SH-SY5Y (cell line): ENCODE results near the gene LCE1B.

Experiments
- GATA2 ChIP-seq: IDR thresholded peaks from 2 replicates; pipeline ENCODE4 v1.6.1; 2011; ENCODE audit warnings: mild to moderate bottlenecking, low read depth, low read length
- GATA3 ChIP-seq: IDR thresholded peaks from 2 replicates; pipeline ENCODE4 v1.6.1; 2011; ENCODE audit warnings: low read depth, mild to moderate bottlenecking, low read length, moderate library complexity

LCE1B gene, protein sequence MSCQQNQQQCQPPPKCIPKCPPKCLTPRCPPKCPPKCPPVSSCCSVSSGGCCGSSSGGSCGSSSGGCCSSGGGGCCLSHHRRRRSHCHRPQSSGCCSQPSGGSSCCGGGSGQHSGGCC

DNA sequence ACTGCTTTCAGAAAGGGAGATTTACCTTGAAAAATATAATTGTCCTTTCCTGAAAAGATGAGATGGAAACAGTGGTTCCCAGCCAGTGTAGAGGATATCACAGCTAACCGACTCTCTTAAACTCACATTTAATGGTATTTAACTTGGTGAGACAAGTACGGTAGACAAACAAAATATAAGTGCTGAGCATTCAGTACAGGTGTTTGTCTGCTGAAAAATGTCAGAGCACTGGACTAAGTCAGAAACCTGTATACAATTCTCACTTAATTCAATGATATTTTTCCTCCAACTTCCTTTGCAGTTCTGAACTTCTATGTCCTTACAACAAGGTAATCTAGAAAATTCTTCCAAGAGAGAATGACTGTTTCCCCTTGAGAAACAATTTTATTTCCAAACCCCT is at the start of gene LCE1B:
Gene LCE1B, plus strand, starts transcription at position 301 of the 400 bp plus-strand sequence. CDS start 476 bp downstream, outside the sequence.
- no peak for TF ChIP-seq GATA2
- TF ChIP-seq GATA3, result no peak

DNA sequence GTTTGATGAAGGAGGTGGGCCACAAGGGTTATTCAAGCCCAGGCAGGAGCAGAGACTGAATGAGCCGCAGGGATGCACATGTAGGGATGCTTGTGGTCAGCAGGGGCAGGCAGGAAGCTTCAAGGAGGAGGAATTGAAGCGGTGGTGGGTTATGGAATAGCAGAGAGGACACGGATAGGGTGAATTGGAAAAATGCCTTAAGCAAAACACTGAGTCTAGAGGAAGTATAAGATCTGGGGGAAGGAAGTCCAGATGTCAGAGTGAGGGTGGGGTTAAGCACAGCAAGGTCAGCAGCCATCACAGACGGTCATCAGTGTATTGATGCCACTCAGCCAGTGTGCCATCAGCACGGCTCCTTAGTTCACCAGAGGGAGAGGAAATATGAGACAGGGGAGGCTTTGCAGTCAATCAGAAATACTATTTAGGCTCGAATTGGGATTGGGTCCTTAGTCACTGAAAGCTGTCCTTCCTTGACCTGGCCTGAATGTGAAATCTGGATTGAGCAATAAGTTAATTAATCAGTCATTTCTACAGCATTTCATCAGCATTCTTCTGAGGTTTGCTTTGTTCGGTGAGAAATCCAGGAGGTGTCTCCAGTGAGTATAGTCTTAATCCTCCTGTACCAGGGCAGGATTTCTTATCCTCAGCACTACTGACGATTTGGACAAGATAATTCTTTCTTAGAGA is 42.8 kb upstream of the LCE1B start:
- TF ChIP-seq GATA3 (no peak), GATA2 (no peak)

- TF ChIP-seq GATA2, result no peak
- TF ChIP-seq GATA3, result no peak
Measured at GRCh38 chr1:152770411-152770810, 41.4 kb upstream of the LCE1B start.

DNA sequence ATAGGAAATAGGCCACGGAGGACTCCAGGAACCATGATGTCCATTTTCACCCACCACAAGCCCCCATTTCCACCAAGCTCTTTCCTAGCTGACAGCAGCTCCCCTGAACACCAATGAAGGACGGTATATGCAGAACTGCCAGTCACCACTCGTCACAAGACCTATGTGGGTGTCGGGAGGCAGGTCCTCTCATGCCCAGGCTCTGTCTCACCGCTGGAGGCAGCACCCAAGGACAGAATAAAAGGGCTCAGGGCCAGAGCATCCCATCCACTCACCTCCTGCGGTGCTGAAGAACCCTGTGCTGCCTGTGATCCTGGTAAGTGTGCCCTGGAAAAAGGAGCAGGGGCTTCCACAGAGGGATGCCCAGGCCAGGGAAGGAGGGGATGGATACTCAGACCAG is 36.9 kb upstream of the LCE1B start, which contains the start of gene LCE1F:
Gene LCE1F, plus strand, starts transcription at position 266 of the 400 bp plus-strand sequence. CDS start 1,232 bp downstream, outside the sequence.
- TF ChIP-seq GATA3, result no peak
- no peak for TF ChIP-seq GATA2

DNA sequence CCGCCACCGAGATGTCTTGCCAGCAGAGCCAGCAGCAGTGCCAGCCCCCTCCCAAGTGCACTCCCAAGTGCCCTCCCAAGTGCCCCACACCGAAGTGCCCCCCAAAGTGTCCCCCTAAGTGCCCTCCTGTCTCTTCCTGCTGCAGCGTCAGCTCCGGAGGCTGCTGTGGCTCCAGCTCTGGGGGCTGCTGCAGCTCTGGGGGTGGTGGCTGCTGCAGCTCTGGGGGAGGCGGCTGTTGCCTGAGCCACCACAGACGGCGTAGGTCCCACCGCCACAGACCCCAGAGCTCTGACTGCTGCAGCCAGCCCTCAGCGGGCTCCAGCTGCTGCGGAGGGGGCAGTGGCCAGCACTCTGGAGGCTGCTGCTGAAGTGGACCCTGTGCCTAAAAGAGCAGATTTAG is 35.4 kb upstream of the LCE1B start:
- TF ChIP-seq GATA2, result no peak
- no peak for TF ChIP-seq GATA3

GRCh38 chr1:152777510-152778137 is 34.1 kb upstream of the LCE1B start:
- TF ChIP-seq GATA2 (no peak), GATA3 (no peak)

DNA sequence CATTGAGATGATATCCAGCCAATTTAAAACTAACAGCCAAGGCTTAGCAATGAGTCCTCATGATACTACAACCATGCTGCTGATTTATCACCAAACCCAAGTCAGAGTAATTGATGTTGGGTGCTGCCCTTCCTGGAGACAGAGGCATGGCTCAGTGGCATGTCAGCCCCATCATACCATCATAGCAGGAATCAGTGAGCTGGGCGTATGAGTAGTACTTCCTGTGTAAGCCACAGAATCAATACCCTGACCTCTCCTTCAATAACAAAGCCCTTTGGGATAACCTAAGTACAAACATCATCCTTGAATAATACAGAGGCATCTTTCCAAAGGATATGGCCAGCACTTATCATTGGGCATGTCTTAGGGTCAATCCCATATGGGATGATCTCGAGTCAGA is 28.7 kb upstream of the LCE1B start:
- TF ChIP-seq GATA2 (no peak), GATA3 (no peak)

DNA sequence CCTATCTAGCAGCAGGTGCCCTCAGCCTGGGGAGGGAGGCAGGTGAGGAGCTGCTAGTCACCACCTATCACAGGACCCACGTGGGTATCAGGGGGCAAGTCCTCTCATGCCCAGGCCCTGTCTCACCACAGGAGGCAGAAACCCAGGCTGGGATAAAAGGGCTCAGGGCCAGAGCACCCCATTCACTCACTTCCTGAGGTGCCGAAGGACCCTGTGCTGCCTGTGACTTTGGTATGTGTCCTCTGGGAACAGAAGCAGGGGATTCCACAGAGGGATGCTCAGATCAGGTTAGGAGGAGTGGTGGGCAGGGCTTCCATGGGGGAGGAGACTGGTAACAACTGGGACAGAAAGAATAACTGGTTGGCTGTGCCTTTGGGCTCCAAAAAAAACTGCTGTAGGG is 25.7 kb upstream of the LCE1B start, which contains the start of gene LCE1E:
Gene LCE1E, plus strand, starts transcription at position 181 of the 400 bp plus-strand sequence. CDS start 1,043 bp downstream, outside the sequence.
- no peak for TF ChIP-seq GATA2
- no peak for TF ChIP-seq GATA3

DNA sequence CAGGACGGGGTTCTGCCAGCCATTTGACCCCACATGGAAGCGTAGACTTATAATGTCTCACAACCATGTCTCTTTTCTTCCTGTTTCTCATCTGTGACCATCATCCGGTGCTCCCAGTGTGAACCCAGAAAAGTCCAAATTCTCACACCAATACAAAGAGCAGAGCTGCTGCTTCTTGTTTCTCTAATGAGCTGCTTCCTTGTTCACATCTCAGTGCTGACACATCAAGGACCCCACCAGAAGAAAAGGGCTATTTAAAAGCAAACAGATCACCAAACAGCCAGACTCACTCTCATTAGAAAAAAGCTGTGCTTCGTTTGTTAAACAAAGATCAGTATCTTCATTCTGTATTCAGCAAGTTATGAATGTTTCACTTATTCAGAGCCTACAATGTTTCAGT is 16.1 kb upstream of the LCE1B start:
- no peak for TF ChIP-seq GATA2

DNA sequence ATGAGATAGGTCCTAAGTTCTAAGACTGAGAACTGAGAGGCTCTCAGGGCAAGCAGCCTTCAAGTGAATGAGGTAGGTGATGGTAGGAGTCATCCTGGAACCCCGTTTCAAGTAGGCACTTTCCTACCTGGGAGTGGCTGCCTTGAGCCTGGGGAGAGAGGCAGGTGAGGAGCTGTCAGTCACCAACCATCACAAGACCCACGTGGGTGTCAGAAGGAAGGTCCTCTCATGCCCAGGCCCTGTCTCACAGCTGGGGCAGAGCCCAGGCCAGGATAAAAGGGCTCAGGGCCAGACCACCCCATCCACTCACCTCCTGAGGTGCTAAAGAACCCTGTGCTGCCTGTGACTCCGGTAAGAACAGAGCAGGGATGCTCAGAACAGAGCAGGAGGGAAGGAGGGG is 15.3 kb upstream of the LCE1B start, which contains the start of gene LCE1D:
Gene LCE1D, plus strand, starts transcription at position 301 of the 400 bp plus-strand sequence. CDS start 1,074 bp downstream, outside the sequence.
- TF ChIP-seq GATA2 (no peak), GATA3 (no peak)

GRCh38 chr1:152801333-152801732 is 10.4 kb upstream of the LCE1B start:
- TF ChIP-seq GATA2 (no peak), GATA3 (no peak)

DNA sequence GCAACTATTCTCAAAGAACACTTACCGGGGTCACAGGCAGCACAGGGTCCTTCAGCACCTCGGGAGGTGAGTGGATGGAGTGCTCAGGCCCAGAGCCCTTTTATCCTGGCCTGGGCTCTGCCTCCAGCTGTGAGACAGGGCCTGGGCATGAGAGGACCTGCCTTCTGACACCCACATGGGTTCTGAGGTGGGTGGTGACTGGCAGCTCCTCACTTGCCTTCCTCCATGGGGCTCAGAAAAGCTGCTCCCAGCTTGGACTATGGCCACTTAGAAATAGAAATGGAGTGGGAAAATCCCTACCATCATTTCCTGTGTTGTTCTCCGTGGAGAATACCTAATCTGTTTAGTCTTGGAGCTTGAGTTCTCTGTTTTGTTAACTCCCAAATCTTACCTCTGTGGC is 5.2 kb upstream of the LCE1B start, which contains the start of gene LCE1C:
Gene LCE1C, minus strand, starts transcription at position 76 of the 400 bp plus-strand sequence. CDS start 1,173 bp downstream, outside the sequence.
- TF ChIP-seq GATA2, result no peak
- TF ChIP-seq GATA3, result no peak

GRCh38 chr1:152811050-152811449 is 721 bp upstream of the LCE1B start:
- TF ChIP-seq GATA3 (no peak), GATA2 (no peak)

DNA sequence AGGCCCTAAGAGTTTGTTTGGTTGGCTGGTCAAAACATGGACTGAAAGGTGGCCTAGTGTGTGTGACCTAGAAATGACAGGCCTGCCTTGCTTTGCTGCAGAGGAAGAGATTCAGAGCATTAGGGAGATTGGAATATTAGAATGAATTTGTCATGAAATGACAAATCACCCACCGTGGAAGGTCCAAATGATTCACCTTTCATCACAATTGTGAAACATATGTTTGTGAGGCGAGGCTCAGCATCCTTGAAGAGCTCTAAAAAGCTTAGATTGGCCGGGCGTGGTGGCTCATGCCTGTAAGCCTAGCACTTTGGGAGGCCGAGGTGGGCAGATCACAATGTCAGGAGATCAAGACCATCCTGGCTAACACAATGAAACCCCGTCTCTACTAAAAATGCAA is 5.5 kb downstream of the LCE1B start:
- TF ChIP-seq GATA2 (no peak), GATA3 (no peak)
